Ishikawa (cell line): Measurements from ENCODE around the gene ITFG1.

Experiments
- CEBPB ChIP-seq: IDR thresholded peaks from 2 replicates; pipeline ENCODE4 v1.6.1; 2012
- CREB1 ChIP-seq: IDR thresholded peaks from 2 replicates; pipeline ENCODE4 v1.6.1; 2012; ENCODE audit warnings: low read depth
- EGR1 ChIP-seq: IDR thresholded peaks from 2 replicates; pipeline ENCODE4 v1.6.1; 2012
- EP300 ChIP-seq: IDR thresholded peaks from 2 replicates; pipeline ENCODE4 v1.6.1; 2012; ENCODE audit warnings: borderline replicate concordance
- FOXM1 ChIP-seq: IDR thresholded peaks from 2 replicates; pipeline ENCODE4 v1.6.1; 2012; ENCODE audit warnings: low read depth, borderline replicate concordance
- NFIC ChIP-seq: IDR thresholded peaks from 2 replicates; pipeline ENCODE4 v1.6.1; 2012
- RAD21 ChIP-seq: IDR thresholded peaks from 2 replicates; pipeline ENCODE4 v1.6.1; 2012; ENCODE audit warnings: low read depth
- REST ChIP-seq: IDR thresholded peaks from 2 replicates; pipeline ENCODE4 v1.6.1; 2012; ENCODE audit warnings: low read depth, mild to moderate bottlenecking
- TAF1 ChIP-seq: IDR thresholded peaks from 2 replicates; pipeline ENCODE4 v1.6.1; 2012; ENCODE audit warnings: low read depth, mild to moderate bottlenecking
- TCF12 ChIP-seq: IDR thresholded peaks from 2 replicates; pipeline ENCODE4 v1.6.1; 2012; ENCODE audit warnings: low read depth
- TEAD4 ChIP-seq: IDR thresholded peaks from 2 replicates; pipeline ENCODE4 v1.6.1; 2012
- USF1 ChIP-seq: IDR thresholded peaks from 2 replicates; pipeline ENCODE4 v1.6.1; 2012
- YY1 ChIP-seq: IDR thresholded peaks from 2 replicates; pipeline ENCODE4 v1.6.1; 2012; ENCODE audit warnings: low read depth
- ZBTB7A ChIP-seq: IDR thresholded peaks from 2 replicates; pipeline ENCODE4 v1.6.1; 2012; ENCODE audit warnings: low read depth

Gene ITFG1

GRCh38 chr16:47310792-47311211, 150.1 kb downstream of the ITFG1 start:
- no peak for TF ChIP-seq REST
- TF ChIP-seq CREB1, result no peak
- no peak for TF ChIP-seq TAF1
- no peak for TF ChIP-seq NFIC
- no peak for TF ChIP-seq EGR1
- no peak for TF ChIP-seq TCF12
- no peak for TF ChIP-seq CEBPB
- no peak for TF ChIP-seq USF1
- TF ChIP-seq YY1, result no peak
- no peak for TF ChIP-seq EP300

- TF ChIP-seq ZBTB7A, result no peak
- no peak for TF ChIP-seq TAF1
- no peak for TF ChIP-seq REST
- no peak for TF ChIP-seq TEAD4
- no peak for TF ChIP-seq NFIC
- TF ChIP-seq EP300, result no peak
- TF ChIP-seq EGR1, result no peak
Measured at GRCh38 chr16:47309581-47310312, 151.1 kb downstream of the ITFG1 start.

GRCh38 chr16:47308601-47309000, 152.3 kb downstream of the ITFG1 start:
- no peak for TF ChIP-seq NFIC
- TF ChIP-seq REST, result no peak
- no peak for TF ChIP-seq EGR1
- TF ChIP-seq RAD21, result no peak
- TF ChIP-seq TAF1, result no peak
- no peak for TF ChIP-seq CREB1
- no peak for TF ChIP-seq TEAD4
- no peak for TF ChIP-seq EP300
- TF ChIP-seq FOXM1, result no peak
- no peak for TF ChIP-seq ZBTB7A
- TF ChIP-seq TCF12, result no peak
- no peak for TF ChIP-seq USF1

GRCh38 chr16:47304563-47304962, 156.3 kb downstream of the ITFG1 start:
- TF ChIP-seq RAD21 (no peak), REST (no peak), EGR1 (no peak), TEAD4 (no peak), ZBTB7A (no peak), NFIC (no peak), CREB1 (no peak), FOXM1 (no peak), TCF12 (no peak), EP300 (no peak), USF1 (no peak), YY1 (no peak)
